PFSK-1 (cell line): ENCODE results near the gene IFT80.

Experiments used
- FOXP2 ChIP-seq: optimal IDR thresholded peaks from 2 replicates; pipeline ENCODE3; 2011; ENCODE audit warnings: borderline replicate concordance, control low read depth, inconsistent platforms; ENCODE audit not compliant: insufficient read depth; ENCODE audit errors: extremely low read length, extremely low read depth
- POLR2AphosphoS5 ChIP-seq: IDR thresholded peaks from 2 replicates; pipeline ENCODE4 v1.6.1; 2012; ENCODE audit warnings: low read depth, mild to moderate bottlenecking, control low read depth, low read length, moderate library complexity
- SIN3A ChIP-seq: IDR thresholded peaks from 2 replicates; pipeline ENCODE4 v1.6.1; 2012; ENCODE audit warnings: mild to moderate bottlenecking, low read length, moderate library complexity, borderline replicate concordance; ENCODE audit not compliant: insufficient read depth
- TAF1 ChIP-seq: IDR thresholded peaks from 2 replicates; pipeline ENCODE4 v1.6.1; 2012; ENCODE audit warnings: low read length, control low read depth, borderline replicate concordance; ENCODE audit not compliant: insufficient read depth
- TF ChIP-seq, protein P1 (sequence below), 2 experiments: IDR thresholded peaks; 2 replicates each; pipeline versions ENCODE4 v1.6.1 to v1.8.0; 2011 to 2012; ENCODE audit warnings: low read depth in 2 of 2, low read length in 2 of 2, control low read depth in 1 of 2, inconsistent platforms in 1 of 2, mild to moderate bottlenecking in 1 of 2, moderate library complexity in 1 of 2; ENCODE audit not compliant: insufficient read depth in 1 of 2

IFT80 gene

DNA sequence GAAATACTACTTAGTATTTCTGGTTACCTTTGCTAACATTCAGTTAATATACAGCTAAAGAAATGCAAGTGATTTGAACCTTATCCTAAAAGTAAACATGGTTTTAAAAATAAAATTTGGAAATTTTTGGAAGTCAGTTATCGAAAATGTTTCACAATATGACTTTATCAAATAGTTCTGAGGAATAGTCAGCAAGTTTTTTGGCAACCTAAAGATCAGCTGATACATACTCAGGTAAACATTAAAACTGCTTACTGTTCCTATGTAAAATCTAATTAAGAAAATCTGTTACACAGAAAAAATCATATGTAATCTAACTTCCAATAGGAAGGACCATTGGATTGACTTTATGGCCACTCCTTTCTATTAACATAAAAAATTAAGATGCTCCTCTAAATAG is 24.1 kb downstream of the IFT80 start:
- no peak for TF ChIP-seq FOXP2
- TF ChIP-seq, protein P1, sequence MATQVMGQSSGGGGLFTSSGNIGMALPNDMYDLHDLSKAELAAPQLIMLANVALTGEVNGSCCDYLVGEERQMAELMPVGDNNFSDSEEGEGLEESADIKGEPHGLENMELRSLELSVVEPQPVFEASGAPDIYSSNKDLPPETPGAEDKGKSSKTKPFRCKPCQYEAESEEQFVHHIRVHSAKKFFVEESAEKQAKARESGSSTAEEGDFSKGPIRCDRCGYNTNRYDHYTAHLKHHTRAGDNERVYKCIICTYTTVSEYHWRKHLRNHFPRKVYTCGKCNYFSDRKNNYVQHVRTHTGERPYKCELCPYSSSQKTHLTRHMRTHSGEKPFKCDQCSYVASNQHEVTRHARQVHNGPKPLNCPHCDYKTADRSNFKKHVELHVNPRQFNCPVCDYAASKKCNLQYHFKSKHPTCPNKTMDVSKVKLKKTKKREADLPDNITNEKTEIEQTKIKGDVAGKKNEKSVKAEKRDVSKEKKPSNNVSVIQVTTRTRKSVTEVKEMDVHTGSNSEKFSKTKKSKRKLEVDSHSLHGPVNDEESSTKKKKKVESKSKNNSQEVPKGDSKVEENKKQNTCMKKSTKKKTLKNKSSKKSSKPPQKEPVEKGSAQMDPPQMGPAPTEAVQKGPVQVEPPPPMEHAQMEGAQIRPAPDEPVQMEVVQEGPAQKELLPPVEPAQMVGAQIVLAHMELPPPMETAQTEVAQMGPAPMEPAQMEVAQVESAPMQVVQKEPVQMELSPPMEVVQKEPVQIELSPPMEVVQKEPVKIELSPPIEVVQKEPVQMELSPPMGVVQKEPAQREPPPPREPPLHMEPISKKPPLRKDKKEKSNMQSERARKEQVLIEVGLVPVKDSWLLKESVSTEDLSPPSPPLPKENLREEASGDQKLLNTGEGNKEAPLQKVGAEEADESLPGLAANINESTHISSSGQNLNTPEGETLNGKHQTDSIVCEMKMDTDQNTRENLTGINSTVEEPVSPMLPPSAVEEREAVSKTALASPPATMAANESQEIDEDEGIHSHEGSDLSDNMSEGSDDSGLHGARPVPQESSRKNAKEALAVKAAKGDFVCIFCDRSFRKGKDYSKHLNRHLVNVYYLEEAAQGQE (IDR thresholded peaks at IDR 0.05; ENCODE audit: insufficient read depth in 1 of 2, low read depth in 2 of 2, low read length in 2 of 2): no peak
- no peak for TF ChIP-seq SIN3A
- no peak for TF ChIP-seq POLR2AphosphoS5
- no peak for TF ChIP-seq TAF1

GRCh38 chr3:160374472-160374871 is 24.6 kb downstream of the IFT80 start:
- TF ChIP-seq FOXP2 (no peak), TAF1 (no peak)

DNA sequence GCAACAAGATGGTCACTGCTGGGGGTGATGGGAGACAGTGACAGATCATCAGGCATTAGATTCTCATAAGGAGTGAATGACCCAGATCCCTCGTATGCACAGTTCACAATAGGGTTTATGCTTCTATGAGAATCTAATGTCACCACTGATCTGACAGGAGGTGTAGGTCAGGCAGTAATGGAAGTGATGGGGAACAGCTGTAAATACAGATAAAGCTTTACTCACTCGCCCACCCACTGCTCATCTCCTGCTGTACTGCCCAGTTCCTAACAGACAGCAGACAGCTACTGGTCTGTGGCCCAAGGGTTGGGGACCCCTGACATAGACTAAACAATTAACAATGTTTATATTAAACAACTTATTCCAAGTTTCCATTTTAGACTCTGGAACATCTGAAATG is 25.4 kb downstream of the IFT80 start:
- TF ChIP-seq POLR2AphosphoS5: no peak
- TF ChIP-seq, protein P1 (IDR thresholded peaks at IDR 0.05; ENCODE audit: insufficient read depth in 1 of 2, low read depth in 2 of 2, low read length in 2 of 2): no peak
- no peak for TF ChIP-seq TAF1

- TF ChIP-seq FOXP2 (no peak), TAF1 (no peak), POLR2AphosphoS5 (no peak), SIN3A (no peak)
- TF ChIP-seq, protein P1 (IDR thresholded peaks at IDR 0.05; ENCODE audit: insufficient read depth in 1 of 2, low read depth in 2 of 2, low read length in 2 of 2): no peak
Observed at GRCh38 chr3:160372780-160373179, 26.2 kb downstream of the IFT80 start.

- TF ChIP-seq, protein P1 (IDR thresholded peaks at IDR 0.05; ENCODE audit: insufficient read depth in 1 of 2, low read depth in 2 of 2, low read length in 2 of 2): no peak
- no peak for TF ChIP-seq TAF1
- no peak for TF ChIP-seq POLR2AphosphoS5
- no peak for TF ChIP-seq FOXP2
Observed at GRCh38 chr3:160370987-160371857, 27.8 kb downstream of the IFT80 start.
